Measurements from ENCODE around the gene ABCA8.

ABCA8 gene

GRCh38 chr17:68886401-68886800 lies 68.8 kb downstream of the ABCA8 start:
- Histone ChIP-seq H3K36me3 (replicated peaks) (peaks cover 8% of the 10 kb centered on the region), H3K27ac (no peak overlapping the region), H3K4me3 (ENCODE audit: low read depth, low read length) (no peak overlapping the region), H3K27me3 (replicated peaks) (no peaks in the 10 kb centered on the region)
- TF ChIP-seq, protein P1, sequence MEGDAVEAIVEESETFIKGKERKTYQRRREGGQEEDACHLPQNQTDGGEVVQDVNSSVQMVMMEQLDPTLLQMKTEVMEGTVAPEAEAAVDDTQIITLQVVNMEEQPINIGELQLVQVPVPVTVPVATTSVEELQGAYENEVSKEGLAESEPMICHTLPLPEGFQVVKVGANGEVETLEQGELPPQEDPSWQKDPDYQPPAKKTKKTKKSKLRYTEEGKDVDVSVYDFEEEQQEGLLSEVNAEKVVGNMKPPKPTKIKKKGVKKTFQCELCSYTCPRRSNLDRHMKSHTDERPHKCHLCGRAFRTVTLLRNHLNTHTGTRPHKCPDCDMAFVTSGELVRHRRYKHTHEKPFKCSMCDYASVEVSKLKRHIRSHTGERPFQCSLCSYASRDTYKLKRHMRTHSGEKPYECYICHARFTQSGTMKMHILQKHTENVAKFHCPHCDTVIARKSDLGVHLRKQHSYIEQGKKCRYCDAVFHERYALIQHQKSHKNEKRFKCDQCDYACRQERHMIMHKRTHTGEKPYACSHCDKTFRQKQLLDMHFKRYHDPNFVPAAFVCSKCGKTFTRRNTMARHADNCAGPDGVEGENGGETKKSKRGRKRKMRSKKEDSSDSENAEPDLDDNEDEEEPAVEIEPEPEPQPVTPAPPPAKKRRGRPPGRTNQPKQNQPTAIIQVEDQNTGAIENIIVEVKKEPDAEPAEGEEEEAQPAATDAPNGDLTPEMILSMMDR (IDR thresholded peaks at IDR 0.05; ENCODE audit: low read depth, low read length, missing control alignments): no peak
- in situ Hi-C loops (cut with HindIII; ENCODE audit: low pct_ligation_motif_present, low sequenced_read_pairs): no loop called here
- DNase-seq: no peak

DNA sequence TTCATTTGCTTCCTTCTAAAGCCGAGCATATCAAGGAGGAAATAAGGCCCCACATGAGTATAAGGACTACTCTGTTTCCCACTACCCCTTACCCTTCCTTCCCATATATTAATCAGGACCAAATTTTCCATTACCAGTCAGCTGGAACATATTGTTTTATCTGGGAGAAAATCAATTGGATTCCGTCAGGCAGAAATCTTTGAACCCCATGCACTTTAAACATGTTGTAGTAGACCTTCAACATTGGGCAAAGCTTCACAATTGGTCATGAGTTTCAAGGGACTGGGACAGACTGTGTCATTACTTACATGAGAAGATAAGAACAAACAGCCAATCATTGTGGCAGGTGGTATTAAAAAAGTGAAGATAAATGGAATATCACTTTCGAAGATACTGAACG lies 70.3 kb downstream of the ABCA8 start:
- Histone ChIP-seq H3K36me3 (replicated peaks) (peaks cover 21% of the 10 kb centered on the region), H3K27me3 (replicated peaks) (no peaks in the 10 kb centered on the region), H3K4me3 (ENCODE audit: low read depth, low read length) (no peak overlapping the region), H3K27ac (no peak overlapping the region)
- TF ChIP-seq, protein P1 (IDR thresholded peaks at IDR 0.05; ENCODE audit: low read depth, low read length, missing control alignments): no peak
- DNase-seq: no peak
- in situ Hi-C loops (cut with HindIII; ENCODE audit: low pct_ligation_motif_present, low sequenced_read_pairs): no loop called here

GRCh38 chr17:68878226-68878885 lies 76.8 kb downstream of the ABCA8 start:
- peaks cover 25% of the 10 kb centered on the region for H3K36me3 ChIP-seq (replicated peaks)
- in situ Hi-C loops (cut with HindIII; ENCODE audit: low pct_ligation_motif_present, low sequenced_read_pairs): no loop called here
- H3K4me3 ChIP-seq (ENCODE audit: low read depth, low read length): no peak overlapping the region
- DNase-seq: no peak
- H3K27me3 ChIP-seq (replicated peaks): no peaks in the 10 kb centered on the region
- TF ChIP-seq, protein P1 (IDR thresholded peaks at IDR 0.05; ENCODE audit: low read depth, low read length, missing control alignments): no peak
- no peak overlapping the region for H3K27ac ChIP-seq

DNA sequence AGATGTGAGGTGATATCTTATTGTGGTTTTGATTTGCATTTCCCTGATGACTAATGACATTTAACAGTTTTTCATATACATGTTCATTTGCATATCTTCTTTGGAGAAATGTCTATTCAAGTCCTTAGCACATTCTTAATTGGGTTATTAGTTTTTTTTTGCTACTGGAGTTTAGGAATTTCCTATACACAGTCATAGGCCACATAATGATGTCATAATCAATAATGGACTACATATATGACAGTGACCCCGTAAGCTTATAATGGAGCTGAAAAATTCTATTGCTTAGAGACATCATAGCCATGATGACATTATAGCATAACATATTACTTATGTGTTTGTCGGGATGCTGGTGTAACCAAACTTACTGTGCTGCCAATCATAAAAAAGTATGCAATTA lies 83.7 kb downstream of the ABCA8 start:
- Histone ChIP-seq H3K27ac (no peak overlapping the region), H3K36me3 (replicated peaks) (peaks cover 7% of the 10 kb centered on the region), H3K4me3 (ENCODE audit: low read depth, low read length) (no peak overlapping the region), H3K27me3 (replicated peaks) (no peaks in the 10 kb centered on the region)
- in situ Hi-C loops (cut with HindIII; ENCODE audit: low pct_ligation_motif_present, low sequenced_read_pairs): no loop called here
- no peak for DNase-seq
- TF ChIP-seq, protein P1 (IDR thresholded peaks at IDR 0.05; ENCODE audit: low read depth, low read length, missing control alignments): no peak

DNA sequence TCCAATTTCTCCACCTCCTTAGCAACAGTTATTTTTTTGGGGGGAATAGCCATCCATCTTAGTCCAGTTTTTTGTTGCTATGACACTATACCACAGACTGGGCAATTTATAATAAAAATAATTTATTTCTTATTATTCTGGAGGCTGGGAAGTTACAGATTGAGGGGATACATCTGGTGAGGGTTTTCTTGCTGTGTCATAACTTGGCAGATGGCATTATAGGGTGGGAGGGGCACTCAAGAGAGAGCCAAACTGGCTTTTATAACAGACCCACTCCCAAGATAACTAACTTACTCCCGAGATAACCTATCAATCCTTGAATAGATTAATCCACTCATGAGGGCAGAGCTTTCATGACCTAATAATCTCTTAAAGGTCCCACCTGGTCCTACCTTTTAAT lies 84.2 kb downstream of the ABCA8 start:
- Histone ChIP-seq H3K4me3 (ENCODE audit: low read depth, low read length) (no peak overlapping the region), H3K27me3 (replicated peaks) (no peaks in the 10 kb centered on the region), H3K27ac (no peak overlapping the region), H3K36me3 (replicated peaks) (peaks cover 7% of the 10 kb centered on the region)
- no peak for DNase-seq
- in situ Hi-C loops (cut with HindIII; ENCODE audit: low pct_ligation_motif_present, low sequenced_read_pairs): no loop called here
- TF ChIP-seq, protein P1 (IDR thresholded peaks at IDR 0.05; ENCODE audit: low read depth, low read length, missing control alignments): no peak
